ENCODE results near the gene EYA2.

DNA sequence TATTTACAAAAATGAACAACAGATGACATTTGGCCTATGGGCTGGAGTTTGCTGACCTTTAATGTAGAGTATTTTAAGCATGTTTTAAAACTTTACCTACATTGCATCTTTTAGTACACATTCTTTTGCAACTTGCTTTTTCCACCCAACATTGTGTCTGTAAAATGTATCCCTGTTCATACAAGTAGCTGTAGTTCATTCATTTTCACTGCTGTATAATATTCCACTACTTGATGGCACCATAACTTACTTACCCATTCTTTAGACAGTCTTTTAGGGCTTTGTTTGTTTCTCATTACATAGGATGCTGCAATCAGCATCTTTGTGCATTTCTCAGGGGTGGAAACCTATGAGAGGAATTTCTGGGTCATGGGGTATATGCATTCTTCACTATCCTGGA is 115.1 kb downstream of the EYA2 start:
- TF ChIP-seq, protein P1, sequence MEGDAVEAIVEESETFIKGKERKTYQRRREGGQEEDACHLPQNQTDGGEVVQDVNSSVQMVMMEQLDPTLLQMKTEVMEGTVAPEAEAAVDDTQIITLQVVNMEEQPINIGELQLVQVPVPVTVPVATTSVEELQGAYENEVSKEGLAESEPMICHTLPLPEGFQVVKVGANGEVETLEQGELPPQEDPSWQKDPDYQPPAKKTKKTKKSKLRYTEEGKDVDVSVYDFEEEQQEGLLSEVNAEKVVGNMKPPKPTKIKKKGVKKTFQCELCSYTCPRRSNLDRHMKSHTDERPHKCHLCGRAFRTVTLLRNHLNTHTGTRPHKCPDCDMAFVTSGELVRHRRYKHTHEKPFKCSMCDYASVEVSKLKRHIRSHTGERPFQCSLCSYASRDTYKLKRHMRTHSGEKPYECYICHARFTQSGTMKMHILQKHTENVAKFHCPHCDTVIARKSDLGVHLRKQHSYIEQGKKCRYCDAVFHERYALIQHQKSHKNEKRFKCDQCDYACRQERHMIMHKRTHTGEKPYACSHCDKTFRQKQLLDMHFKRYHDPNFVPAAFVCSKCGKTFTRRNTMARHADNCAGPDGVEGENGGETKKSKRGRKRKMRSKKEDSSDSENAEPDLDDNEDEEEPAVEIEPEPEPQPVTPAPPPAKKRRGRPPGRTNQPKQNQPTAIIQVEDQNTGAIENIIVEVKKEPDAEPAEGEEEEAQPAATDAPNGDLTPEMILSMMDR (IDR thresholded peaks at IDR 0.05; ENCODE audit: low read depth, low read length, missing input control): no peak
- no peak for TF ChIP-seq HNF4A (conservative IDR thresholded peaks at IDR 0.05)
- TF ChIP-seq, protein P2, sequence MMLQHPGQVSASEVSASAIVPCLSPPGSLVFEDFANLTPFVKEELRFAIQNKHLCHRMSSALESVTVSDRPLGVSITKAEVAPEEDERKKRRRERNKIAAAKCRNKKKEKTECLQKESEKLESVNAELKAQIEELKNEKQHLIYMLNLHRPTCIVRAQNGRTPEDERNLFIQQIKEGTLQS (IDR thresholded peaks at IDR 0.05): no peak
- TF ChIP-seq, protein P3, sequence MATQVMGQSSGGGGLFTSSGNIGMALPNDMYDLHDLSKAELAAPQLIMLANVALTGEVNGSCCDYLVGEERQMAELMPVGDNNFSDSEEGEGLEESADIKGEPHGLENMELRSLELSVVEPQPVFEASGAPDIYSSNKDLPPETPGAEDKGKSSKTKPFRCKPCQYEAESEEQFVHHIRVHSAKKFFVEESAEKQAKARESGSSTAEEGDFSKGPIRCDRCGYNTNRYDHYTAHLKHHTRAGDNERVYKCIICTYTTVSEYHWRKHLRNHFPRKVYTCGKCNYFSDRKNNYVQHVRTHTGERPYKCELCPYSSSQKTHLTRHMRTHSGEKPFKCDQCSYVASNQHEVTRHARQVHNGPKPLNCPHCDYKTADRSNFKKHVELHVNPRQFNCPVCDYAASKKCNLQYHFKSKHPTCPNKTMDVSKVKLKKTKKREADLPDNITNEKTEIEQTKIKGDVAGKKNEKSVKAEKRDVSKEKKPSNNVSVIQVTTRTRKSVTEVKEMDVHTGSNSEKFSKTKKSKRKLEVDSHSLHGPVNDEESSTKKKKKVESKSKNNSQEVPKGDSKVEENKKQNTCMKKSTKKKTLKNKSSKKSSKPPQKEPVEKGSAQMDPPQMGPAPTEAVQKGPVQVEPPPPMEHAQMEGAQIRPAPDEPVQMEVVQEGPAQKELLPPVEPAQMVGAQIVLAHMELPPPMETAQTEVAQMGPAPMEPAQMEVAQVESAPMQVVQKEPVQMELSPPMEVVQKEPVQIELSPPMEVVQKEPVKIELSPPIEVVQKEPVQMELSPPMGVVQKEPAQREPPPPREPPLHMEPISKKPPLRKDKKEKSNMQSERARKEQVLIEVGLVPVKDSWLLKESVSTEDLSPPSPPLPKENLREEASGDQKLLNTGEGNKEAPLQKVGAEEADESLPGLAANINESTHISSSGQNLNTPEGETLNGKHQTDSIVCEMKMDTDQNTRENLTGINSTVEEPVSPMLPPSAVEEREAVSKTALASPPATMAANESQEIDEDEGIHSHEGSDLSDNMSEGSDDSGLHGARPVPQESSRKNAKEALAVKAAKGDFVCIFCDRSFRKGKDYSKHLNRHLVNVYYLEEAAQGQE (IDR thresholded peaks at IDR 0.05): no peak
